HCT116 (cell line): ENCODE data around the gene DIPK1B. TPM values are rescaled to one million over a fixed set of nuclear protein-coding genes. Genes with fewer than 3 reads are reported as not detected.

Source experiments
- ATAC-seq: fragments of 200-7000 bp; cut with Tn5 transposase; 2 replicates; pipeline ENCODE4 v1.9.1; 2020; ENCODE audit warnings: mild to moderate bottlenecking, moderate library complexity
- BruUV-seq: library from RNA; stranded (reverse); fragments of 400-500 nt; replicated peaks from 2 replicates; lab custom pipeline; 2021; lab: Mats Ljungman, UMichigan
- CTCF ChIA-PET: fragments of 300-600 bp; sonication (Branson Sonifier 250); formaldehyde crosslinking; loops from one replicate; lab custom pipeline; 2021; ENCODE audit warnings: antibody characterized with exemption; lab: Charles Lee
- POLR2A ChIA-PET: fragments of 300-600, 350-600 bp; sonication (Branson Sonifier 250); formaldehyde crosslinking; loops from one replicate; lab custom pipeline; 2021; ENCODE audit warnings: antibody characterized with exemption; lab: Charles Lee
- RAD21 ChIA-PET, 2 experiments: fragments of 300-600 bp; sonication (Branson Sonifier 250); formaldehyde crosslinking; loops; one replicate each; lab custom pipeline; 2023; ENCODE audit warnings: low total read pairs in 2 of 2; ENCODE audit not compliant: uncharacterized antibody in 2 of 2, unreplicated experiment in 2 of 2, low non-redundant PET in 1 of 2; lab: Charles Lee
- DNase-seq: peaks from one replicate; pipeline ENCODE4 v3.0.0-alpha.2; 2010; ENCODE audit warnings: low read depth, low spot score
- H2AFZ ChIP-seq: fragments of 200-600 bp; shearing (Covaris generic), sonication (generic); 2 replicates; pipeline ENCODE4 v1.6.1; 2017; ENCODE audit warnings: low read depth, mixed run types, mixed read lengths, antibody characterized with exemption, low read length; ENCODE audit not compliant: poor library complexity, severe bottlenecking
- H3K27ac ChIP-seq: 2 replicates; pipeline ENCODE4 v1.5.1; 2012; ENCODE audit warnings: low read depth, low read length
- H3K27me3 ChIP-seq: fragments of 200-600 bp; sonication (generic); 2 replicates; pipeline ENCODE4 v1.6.1; 2016; ENCODE audit warnings: mixed run types, low read length, mixed read lengths; ENCODE audit not compliant: insufficient read depth
- H3K36me3 ChIP-seq, 2 experiments: fragments of 200-500 bp in 1 of 2; fragments of 200-600 bp in 1 of 2; sonication (Bioruptor generic) in 1 of 2; sonication (generic) in 1 of 2; 2 replicates each; pipeline versions ENCODE4 v1.5.1 to v1.6.1; 2014 to 2016; ENCODE audit warnings: low read length in 2 of 2, inconsistent platforms in 1 of 2, mixed read lengths in 1 of 2, mixed run types in 1 of 2; ENCODE audit not compliant: insufficient read depth in 2 of 2, control insufficient read depth in 1 of 2
- H3K4me1 ChIP-seq, 2 experiments: fragments of 200-600 bp in 1 of 2; sonication (generic) in 1 of 2; 2 replicates each; pipeline versions ENCODE4 v1.5.1 to v1.6.1; 2012 to 2017; ENCODE audit warnings: low read length in 2 of 2, inconsistent platforms in 1 of 2, mild to moderate bottlenecking in 1 of 2, mixed read lengths in 1 of 2, mixed run types in 1 of 2, moderate library complexity in 1 of 2; ENCODE audit not compliant: insufficient read depth in 2 of 2, control insufficient read depth in 1 of 2
- H3K4me2 ChIP-seq: fragments of 200-600 bp; sonication (generic); 2 replicates; pipeline ENCODE4 v1.6.1; 2017; ENCODE audit warnings: mixed run types, low read length, mixed read lengths
- H3K4me3 ChIP-seq, 2 experiments: fragments of 200-600 bp in 1 of 2; sonication (generic) in 1 of 2; replicated peaks in 1 of 2; 2 replicates each; pipeline ENCODE4 v1.5.1; 2011 to 2016; ENCODE audit warnings: low read length in 2 of 2, control low read depth in 1 of 2, low read depth in 1 of 2, mild to moderate bottlenecking in 1 of 2, mixed read lengths in 1 of 2, mixed run types in 1 of 2
- H3K79me2 ChIP-seq: fragments of 200-600 bp; sonication (generic); 2 replicates; pipeline ENCODE4 v1.6.1; 2017; ENCODE audit warnings: mild to moderate bottlenecking, mixed run types, low read length, moderate library complexity, mixed read lengths; ENCODE audit not compliant: insufficient read depth
- H3K9ac ChIP-seq: fragments of 200-600 bp; sonication (generic); 2 replicates; pipeline ENCODE4 v1.6.1; 2016; ENCODE audit warnings: low read length, mixed read lengths
- H3K9me2 ChIP-seq: fragments of 200-600 bp; sonication (generic), shearing (Covaris generic); 2 replicates; pipeline ENCODE4 v1.6.1; 2017; ENCODE audit warnings: mixed run types, mild to moderate bottlenecking, moderate library complexity; ENCODE audit not compliant: insufficient read depth
- H3K9me3 ChIP-seq, 2 experiments: fragments of 200-500 bp in 1 of 2; fragments of 200-600 bp in 1 of 2; sonication (Bioruptor generic) in 1 of 2; sonication (generic) in 1 of 2; 2 replicates each; pipeline ENCODE4 v1.6.1; 2014 to 2017; ENCODE audit warnings: low read length in 2 of 2, mixed read lengths in 2 of 2, inconsistent platforms in 1 of 2, low read depth in 1 of 2, mild to moderate bottlenecking in 1 of 2, mixed run types in 1 of 2, moderate library complexity in 1 of 2; ENCODE audit not compliant: control insufficient read depth in 1 of 2, insufficient read depth in 1 of 2
- H4K20me1 ChIP-seq: fragments of 200-600 bp; sonication (generic), shearing (Covaris generic); 2 replicates; pipeline ENCODE4 v1.6.1; 2017; ENCODE audit warnings: mixed run types, mild to moderate bottlenecking, moderate library complexity; ENCODE audit not compliant: insufficient read depth
- EZH2 ChIP-seq: fragments of 200-600 bp; sonication (generic); IDR thresholded peaks from 2 replicates; pipeline ENCODE4 v1.6.1; 2017; ENCODE audit warnings: antibody characterized with exemption, mixed run types
- JUND ChIP-seq: IDR thresholded peaks from 2 replicates; pipeline ENCODE4 v1.6.1; 2012
- POLR2A ChIP-seq: IDR thresholded peaks from 2 replicates; pipeline ENCODE4 v1.7.0; 2011; ENCODE audit warnings: borderline replicate concordance; ENCODE audit not compliant: insufficient read depth, insufficient read length; ENCODE audit errors: extremely low read depth
- POLR2AphosphoS5 ChIP-seq: IDR thresholded peaks from 2 replicates; pipeline ENCODE4 v1.6.1; 2011; ENCODE audit warnings: mild to moderate bottlenecking, low read depth, low read length, moderate library complexity
- RAD21 ChIP-seq: IDR thresholded peaks from 2 replicates; pipeline ENCODE4 v1.6.1; 2012; ENCODE audit warnings: low read depth, mild to moderate bottlenecking
- SIN3A ChIP-seq: IDR thresholded peaks from 2 replicates; pipeline ENCODE4 v1.6.1; 2012; ENCODE audit warnings: low read depth
- SRF ChIP-seq: IDR thresholded peaks from 2 replicates; pipeline ENCODE4 v1.6.1; 2012; ENCODE audit warnings: low read depth
- TCF7L2 ChIP-seq: IDR thresholded peaks from 2 replicates; pipeline ENCODE4 v1.7.0; 2011; ENCODE audit warnings: borderline replicate concordance, inconsistent platforms; ENCODE audit not compliant: insufficient read depth, insufficient read length; ENCODE audit errors: extremely low read depth
- YY1 ChIP-seq: IDR thresholded peaks from 2 replicates; pipeline ENCODE4 v1.6.1; 2011; ENCODE audit warnings: low read length, low read depth, moderate library complexity, mild to moderate bottlenecking; ENCODE audit not compliant: insufficient replicate concordance; ENCODE audit errors: extremely low read depth
- ZFX ChIP-seq: fragments of 450-650 bp; IDR thresholded peaks from 2 replicates; pipeline ENCODE4 v1.6.1; 2017
- intact Hi-C: fragments of 100-400 bp; cut with micrococcal nuclease; formaldehyde crosslinking; loops from 2 replicates; pipeline ENCODE4 v1.10.0; 2022
- total RNA-seq: library from RNA; stranded (reverse); gene quantifications from one replicate; pipeline ENCODE4 v1.2.1, GENCODE V29; 2021; ENCODE audit not compliant: unreplicated experiment
- TF ChIP-seq, protein P1 (sequence below): IDR thresholded peaks from 2 replicates; pipeline ENCODE4 v1.6.1; 2011; ENCODE audit warnings: mild to moderate bottlenecking, low read length, moderate library complexity; ENCODE audit not compliant: insufficient replicate concordance; ENCODE audit errors: extremely low read depth
- TF ChIP-seq, protein P2 (sequence below): IDR thresholded peaks from 2 replicates; pipeline ENCODE4 v1.6.1; 2012; ENCODE audit warnings: low read depth

The DIPK1B gene
- total RNA-seq, 1 experiment from 2014 or later, result 15.6 TPM

DNA sequence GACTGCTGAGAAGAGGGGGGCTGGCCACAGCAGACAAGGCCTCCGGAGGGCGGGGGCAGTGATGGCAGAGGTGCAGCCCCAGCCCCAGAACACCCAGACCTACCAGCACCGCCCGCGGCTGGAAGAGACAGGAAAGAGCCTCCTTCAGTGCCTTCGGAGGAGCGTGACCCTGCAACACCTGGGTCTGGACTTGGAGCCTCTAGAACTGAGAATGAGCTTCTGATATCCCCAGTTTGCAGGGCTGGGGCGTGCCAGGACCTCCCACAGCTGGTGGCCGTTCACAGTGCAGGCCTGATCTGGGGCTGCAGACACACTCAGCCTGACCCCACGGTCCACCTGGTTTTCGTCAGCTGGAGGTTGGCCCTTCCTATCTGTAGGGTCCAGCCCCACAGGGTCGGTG, 21.2 kb downstream of the DIPK1B start:
- Histone ChIP-seq H3K36me3 (no peaks in the 10 kb centered on the region), H3K27ac (no peak overlapping the region), H4K20me1 (no peaks in the 10 kb centered on the region), H3K27me3 (no peaks in the 10 kb centered on the region), H3K4me2 (no peak overlapping the region), H3K9me2 (no peaks in the 10 kb centered on the region), H3K79me2 (peaks cover 14% of the 10 kb centered on the region; the same call in 1 of the 2 replicates), H3K4me3 (no peak overlapping the region), H3K9me3 (no peaks in the 10 kb centered on the region), H3K9ac (no peak overlapping the region), H3K4me1 (peaks cover 4 to 12% of the 10 kb centered on the region in 2 experiments), H2AFZ (no peak overlapping the region)
- intact Hi-C loops, result no loop called here
- ATAC-seq (no peak), DNase-seq (no peak)
- RAD21 ChIA-PET, result no interaction called here
- POLR2A ChIA-PET, result no interaction called here
- no TSS peak for BruUV-seq
- TF ChIP-seq ZFX (no peak), YY1 (no peak), SIN3A (no peak), TCF7L2 (no peak), SRF (no peak), RAD21 (no peak)
- TF ChIP-seq, protein P1, sequence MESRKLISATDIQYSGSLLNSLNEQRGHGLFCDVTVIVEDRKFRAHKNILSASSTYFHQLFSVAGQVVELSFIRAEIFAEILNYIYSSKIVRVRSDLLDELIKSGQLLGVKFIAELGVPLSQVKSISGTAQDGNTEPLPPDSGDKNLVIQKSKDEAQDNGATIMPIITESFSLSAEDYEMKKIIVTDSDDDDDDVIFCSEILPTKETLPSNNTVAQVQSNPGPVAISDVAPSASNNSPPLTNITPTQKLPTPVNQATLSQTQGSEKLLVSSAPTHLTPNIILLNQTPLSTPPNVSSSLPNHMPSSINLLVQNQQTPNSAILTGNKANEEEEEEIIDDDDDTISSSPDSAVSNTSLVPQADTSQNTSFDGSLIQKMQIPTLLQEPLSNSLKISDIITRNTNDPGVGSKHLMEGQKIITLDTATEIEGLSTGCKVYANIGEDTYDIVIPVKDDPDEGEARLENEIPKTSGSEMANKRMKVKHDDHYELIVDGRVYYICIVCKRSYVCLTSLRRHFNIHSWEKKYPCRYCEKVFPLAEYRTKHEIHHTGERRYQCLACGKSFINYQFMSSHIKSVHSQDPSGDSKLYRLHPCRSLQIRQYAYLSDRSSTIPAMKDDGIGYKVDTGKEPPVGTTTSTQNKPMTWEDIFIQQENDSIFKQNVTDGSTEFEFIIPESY, result no peak
- CTCF ChIA-PET, result no interaction called here

DNA sequence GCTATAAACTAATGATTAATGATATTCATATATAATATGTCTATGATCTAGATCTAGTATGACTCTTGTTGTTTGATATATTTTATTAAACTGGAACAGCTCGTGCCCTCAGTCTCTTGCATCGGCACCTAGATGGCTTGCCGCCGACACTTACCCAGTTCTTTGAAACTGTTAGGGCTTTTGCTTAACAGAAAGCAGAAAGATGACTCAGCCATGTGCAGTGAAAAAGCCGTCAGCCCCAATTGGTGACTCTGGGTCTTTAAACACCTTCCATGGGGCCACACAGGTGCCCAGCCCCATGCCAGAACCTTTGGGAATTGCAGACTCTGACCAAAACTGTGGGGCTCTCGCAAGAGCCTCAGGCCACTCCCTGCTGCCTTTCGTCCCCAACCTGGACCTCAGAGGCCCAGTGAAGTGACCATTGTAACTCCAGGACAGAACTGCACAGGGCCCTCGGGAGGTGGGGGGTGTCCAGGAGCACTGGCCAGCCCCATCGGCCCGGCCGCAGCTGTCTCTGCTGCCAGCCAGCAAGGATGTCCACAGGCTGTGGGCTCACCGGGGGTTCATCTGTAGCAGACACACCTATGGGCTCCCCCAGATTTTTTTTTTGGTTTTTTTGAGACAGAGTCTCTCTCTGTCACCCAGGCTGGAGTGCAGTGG, 22.6 kb downstream of the DIPK1B start:
- no peak for ATAC-seq
- BruUV-seq, result no TSS peak
- POLR2A ChIA-PET, result no interaction called here
- TF ChIP-seq SRF (no peak), POLR2AphosphoS5 (no peak), POLR2A (no peak), EZH2 (no peak), RAD21 (no peak), JUND (no peak)
- TF ChIP-seq, protein P2, sequence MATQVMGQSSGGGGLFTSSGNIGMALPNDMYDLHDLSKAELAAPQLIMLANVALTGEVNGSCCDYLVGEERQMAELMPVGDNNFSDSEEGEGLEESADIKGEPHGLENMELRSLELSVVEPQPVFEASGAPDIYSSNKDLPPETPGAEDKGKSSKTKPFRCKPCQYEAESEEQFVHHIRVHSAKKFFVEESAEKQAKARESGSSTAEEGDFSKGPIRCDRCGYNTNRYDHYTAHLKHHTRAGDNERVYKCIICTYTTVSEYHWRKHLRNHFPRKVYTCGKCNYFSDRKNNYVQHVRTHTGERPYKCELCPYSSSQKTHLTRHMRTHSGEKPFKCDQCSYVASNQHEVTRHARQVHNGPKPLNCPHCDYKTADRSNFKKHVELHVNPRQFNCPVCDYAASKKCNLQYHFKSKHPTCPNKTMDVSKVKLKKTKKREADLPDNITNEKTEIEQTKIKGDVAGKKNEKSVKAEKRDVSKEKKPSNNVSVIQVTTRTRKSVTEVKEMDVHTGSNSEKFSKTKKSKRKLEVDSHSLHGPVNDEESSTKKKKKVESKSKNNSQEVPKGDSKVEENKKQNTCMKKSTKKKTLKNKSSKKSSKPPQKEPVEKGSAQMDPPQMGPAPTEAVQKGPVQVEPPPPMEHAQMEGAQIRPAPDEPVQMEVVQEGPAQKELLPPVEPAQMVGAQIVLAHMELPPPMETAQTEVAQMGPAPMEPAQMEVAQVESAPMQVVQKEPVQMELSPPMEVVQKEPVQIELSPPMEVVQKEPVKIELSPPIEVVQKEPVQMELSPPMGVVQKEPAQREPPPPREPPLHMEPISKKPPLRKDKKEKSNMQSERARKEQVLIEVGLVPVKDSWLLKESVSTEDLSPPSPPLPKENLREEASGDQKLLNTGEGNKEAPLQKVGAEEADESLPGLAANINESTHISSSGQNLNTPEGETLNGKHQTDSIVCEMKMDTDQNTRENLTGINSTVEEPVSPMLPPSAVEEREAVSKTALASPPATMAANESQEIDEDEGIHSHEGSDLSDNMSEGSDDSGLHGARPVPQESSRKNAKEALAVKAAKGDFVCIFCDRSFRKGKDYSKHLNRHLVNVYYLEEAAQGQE, result no peak
- TF ChIP-seq, protein P1, result no peak

More for the DNA sequence above, 22.6 kb downstream of the DIPK1B start:
- Histone ChIP-seq H3K27ac (no peak overlapping the region), H3K79me2 (peaks cover 5% of the 10 kb centered on the region; the same call in 1 of the 2 replicates), H3K4me3 (no peak overlapping the region), H3K4me2 (no peak overlapping the region), H3K4me1 (no peaks in the 10 kb centered on the region), H3K9me2 (no peaks in the 10 kb centered on the region), H3K9ac (no peak overlapping the region), H2AFZ (no peak overlapping the region), H3K27me3 (no peaks in the 10 kb centered on the region), H3K36me3 (no peaks in the 10 kb centered on the region), H4K20me1 (no peaks in the 10 kb centered on the region), H3K9me3 (no peaks in the 10 kb centered on the region)
- RAD21 ChIA-PET, result no interaction called here
- no peak for DNase-seq
- intact Hi-C loops, result no loop called here
- CTCF ChIA-PET, result no interaction called here
